Measurements from ENCODE around the gene NMBR.
A peak's percentile ranks its signal among the peaks of the same experiment; 100 is the strongest.
"Not testable (repeated sequence)": the region's sequence is repeated elsewhere in the genome, so short reads cannot be mapped to it uniquely, and the experiment has no call there.

The NMBR gene

GRCh38 chr6:142146828-142147662 lies at the start of gene NMBR, which contains the start of gene VTA1:
TSS of gene NMBR (minus strand) at chr6:142147122. CDS start at chr6:142088658, 58,464 bp downstream.
TSS of gene VTA1 (plus strand) at chr6:142147263. CDS start at chr6:142147288, 25 bp downstream.
- peak; percentile 87 to 96 for DNase-seq (ENCODE audit: low read depth in 2 of 2)

DNA sequence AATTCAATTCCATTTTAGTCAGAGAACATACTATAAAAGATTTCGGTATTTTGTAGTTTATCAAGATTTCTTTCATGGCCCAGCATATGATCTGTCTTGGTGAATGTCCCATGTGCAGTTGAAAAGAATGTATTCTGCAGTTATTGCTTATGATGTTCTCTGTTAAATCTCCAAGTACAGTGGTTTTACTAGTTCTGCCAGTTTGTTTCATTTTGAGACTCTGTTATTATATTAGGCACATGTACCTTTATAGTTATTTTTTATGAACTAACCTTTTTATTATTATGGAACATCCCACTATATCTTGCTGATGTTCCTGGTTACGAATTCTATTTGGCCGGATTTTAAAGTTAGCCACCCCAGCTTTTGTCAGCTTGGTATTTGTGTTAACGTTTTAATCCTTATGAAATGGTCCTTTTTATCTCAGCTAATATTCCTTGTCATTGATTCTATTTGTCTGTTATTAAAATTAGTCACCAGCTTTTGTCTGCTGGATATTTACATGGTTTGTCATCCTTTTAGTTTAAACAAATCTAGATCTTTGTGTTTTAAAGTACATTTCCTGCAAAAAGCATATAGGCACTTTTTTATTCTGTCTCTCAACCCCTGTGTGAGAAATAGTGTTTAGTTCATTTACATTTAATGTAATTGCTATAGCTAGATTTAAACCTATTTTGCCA lies 49.1 kb upstream of the NMBR start:
- DNase-seq (ENCODE audit: low read depth in 2 of 2), result no peak

- DNase-seq (ENCODE audit: low read depth in 2 of 2), result no peak
These were observed 46.7 kb upstream of the NMBR start for GRCh38 chr6:142193621-142194020.

GRCh38 chr6:142192343-142192742 lies 45.4 kb upstream of the NMBR start:
- no peak for DNase-seq (ENCODE audit: low read depth in 2 of 2)

- DNase-seq (ENCODE audit: low read depth in 2 of 2), result no peak
These were observed 42.1 kb upstream of the NMBR start for GRCh38 chr6:142189057-142189456.

DNA sequence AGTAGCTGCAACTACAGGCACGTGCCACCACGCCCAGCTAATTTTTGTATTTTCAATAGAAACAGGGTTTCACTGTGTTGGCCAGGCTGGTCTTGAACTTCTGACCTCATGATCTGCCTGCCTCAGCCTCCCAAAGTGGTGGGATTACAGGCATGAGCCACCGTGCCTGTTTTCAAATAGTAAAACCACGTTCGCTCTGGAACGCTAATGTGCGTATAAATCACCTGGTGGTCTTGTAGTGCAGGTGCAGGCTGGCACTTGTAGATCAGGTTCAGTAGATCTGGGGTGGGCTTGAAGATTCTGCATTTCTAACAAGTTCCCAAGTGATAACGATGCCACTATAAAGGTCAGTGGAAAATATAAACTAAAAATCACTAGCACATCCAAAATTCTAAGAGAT lies 41.4 kb upstream of the NMBR start:
- not testable (repeated sequence) for DNase-seq (ENCODE audit: low read depth in 2 of 2)

- DNase-seq (ENCODE audit: low read depth in 2 of 2), result no peak
These were observed 40.3 kb upstream of the NMBR start for GRCh38 chr6:142187209-142187608.

DNA sequence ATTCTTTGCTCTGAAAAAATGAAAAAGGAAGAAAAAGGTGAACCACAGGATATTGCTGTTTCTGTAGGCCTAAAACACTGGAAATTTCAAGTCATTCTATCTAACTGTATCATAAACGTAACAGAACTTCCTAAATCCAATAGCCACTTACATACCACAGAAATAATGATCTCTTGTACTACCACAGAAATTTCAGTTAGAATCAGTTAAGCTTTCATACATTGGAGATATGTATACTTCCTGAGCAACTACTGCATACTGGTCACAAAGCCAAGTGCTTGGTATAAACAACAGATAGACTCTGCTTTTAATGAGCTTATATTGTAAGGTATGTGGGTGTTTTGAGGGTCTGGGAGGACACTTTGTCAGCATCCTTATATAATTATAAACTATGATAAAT lies 38.7 kb upstream of the NMBR start:
- DNase-seq (ENCODE audit: low read depth in 2 of 2), result no peak

DNA sequence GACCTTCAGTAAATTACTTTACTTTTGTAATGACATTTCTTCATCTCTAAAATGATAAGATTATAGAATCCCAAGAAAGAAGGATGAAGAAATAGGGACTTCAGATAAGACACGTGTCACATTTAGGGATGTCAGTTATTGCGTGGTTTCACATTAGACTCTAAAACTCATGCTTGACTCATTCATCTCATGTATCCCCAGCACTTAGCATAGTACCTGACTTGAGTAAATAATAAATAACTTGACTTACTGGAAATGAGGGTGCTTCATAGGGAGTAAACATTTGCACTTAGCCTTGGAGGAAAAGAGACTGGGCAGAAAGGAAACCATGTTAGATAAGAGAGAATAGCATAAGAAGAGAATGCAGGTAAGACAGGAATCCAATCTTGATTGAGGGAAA lies 37.4 kb upstream of the NMBR start:
- no peak for DNase-seq (ENCODE audit: low read depth in 2 of 2)

DNA sequence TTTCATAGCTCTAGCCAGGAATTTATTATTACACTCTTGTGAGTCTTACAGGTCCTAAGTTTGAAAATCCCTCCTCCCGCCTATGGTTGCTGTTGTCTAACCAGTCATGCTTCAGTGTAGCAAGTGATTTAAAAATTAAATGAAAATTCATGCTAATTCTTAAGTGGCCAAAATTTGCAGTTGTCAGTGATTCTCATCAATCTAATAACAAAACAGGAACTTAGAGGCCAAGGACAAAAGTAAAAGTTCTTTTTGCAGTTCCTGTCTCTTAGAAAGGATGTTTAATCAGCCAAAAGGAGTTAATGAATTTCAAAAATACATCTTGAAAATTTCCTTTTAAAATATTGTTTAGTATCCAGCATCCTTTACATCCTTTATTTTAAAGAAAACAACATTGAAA lies 36.4 kb upstream of the NMBR start:
- DNase-seq (ENCODE audit: low read depth in 2 of 2), result no peak

GRCh38 chr6:142182004-142182403 lies 35.1 kb upstream of the NMBR start:
- DNase-seq (ENCODE audit: low read depth in 2 of 2), result no peak

DNA sequence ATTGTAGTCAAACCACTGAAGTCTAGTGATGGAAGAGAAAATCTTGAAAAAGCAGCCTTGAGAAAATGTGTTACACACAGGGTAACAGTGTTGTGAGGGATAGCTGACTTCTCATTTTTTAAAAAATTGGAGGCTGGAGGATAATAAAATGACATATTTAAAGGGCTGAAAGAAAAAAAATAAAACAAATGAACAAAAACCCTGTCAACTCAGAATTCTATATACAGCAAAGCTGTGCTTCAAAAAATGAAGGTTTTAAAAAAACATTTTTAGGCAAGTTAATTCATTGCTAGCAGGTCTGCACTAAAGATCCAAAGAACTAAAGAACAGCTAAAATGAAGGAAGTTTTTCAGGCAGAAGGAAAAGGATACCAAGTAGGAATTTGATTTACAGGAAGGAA lies 31.2 kb upstream of the NMBR start:
- no peak for DNase-seq (ENCODE audit: low read depth in 2 of 2)

DNA sequence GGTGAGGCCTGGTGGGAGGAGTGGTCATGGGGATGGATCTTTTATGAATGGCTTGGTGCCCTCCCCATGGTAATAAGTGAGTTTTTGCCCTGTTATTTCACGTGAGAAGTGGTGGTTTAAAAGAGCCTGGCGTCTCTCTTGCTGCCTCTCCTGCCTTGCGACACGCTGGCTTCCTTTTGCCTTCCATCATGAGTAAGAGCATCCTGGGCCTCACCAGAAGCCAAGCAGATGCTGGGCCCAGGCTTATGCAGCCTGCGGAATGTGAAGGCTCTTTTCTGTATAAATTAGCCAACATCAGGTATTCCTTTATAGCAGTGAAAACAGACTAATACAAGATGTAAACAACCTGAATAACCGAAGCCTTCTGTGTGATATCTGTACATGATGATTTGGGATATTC lies 27.8 kb upstream of the NMBR start:
- DNase-seq (ENCODE audit: low read depth in 2 of 2), result no peak

- DNase-seq (ENCODE audit: low read depth in 2 of 2), result no peak
These were observed 27.1 kb upstream of the NMBR start for GRCh38 chr6:142173980-142174379.

DNA sequence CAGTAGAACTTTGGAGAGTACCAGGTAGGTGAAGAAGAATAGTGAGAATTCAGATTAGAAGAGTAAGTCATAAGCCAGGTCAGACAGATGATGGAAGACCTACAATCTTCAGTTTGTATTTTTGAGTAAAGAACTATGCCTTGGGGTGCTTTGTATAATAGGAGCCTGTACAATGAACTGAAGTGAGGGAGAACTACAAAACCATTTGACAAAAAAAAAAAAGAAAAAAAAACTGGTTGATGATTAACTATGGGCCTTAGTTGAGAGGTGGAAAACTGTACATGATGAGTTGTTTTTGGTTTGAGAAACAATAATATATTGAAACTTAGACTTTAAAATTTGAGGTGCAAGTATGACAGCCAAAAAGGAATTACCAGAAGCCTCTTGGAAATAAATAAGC lies 25.8 kb upstream of the NMBR start:
- DNase-seq (ENCODE audit: low read depth in 2 of 2), result no peak

DNA sequence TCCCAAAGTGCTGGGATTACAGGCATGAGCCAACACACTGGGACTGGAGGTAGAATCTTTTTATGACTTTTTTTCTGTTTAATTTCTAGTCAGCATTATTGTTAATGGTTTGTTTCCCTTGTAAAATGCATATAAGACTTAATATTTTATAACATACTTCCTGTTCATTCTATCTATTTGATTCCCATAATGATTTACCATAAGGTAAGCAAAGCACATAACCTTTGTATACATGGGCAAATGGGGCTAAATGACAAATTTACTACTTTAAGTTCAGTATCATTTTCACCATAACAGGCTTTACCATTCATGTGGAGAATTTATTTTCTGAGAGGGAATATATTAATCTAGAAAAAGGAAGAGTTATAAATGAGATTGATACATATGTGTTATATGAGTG lies 24.4 kb upstream of the NMBR start:
- DNase-seq (ENCODE audit: low read depth in 2 of 2), result no peak

GRCh38 chr6:142167486-142167885 lies 20.6 kb upstream of the NMBR start:
- DNase-seq (ENCODE audit: low read depth in 2 of 2), result no peak

- DNase-seq (ENCODE audit: low read depth in 2 of 2), result no peak
These were observed 20.1 kb upstream of the NMBR start for GRCh38 chr6:142167071-142167470.

- DNase-seq (ENCODE audit: low read depth in 2 of 2), result no peak
These were observed 18.3 kb upstream of the NMBR start for GRCh38 chr6:142165227-142165626.

DNA sequence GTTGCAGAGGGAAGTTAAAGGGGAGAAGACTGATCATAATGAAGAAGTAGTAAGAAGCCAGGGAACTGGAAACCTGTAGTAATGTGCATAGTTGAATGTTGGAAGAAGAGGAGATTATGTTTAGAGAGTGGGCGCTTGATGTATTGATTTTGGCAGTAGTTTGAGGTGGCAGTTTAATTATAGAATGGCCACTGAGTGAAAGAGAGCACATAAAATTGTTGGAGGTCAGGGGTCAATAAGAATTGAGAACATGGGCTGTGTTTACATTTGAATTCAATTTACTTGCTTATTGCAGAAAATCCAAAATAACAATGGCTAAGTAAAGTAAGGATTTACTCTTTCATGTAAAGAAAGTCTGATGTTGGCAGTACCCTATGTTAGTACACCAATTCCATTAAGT lies 15.9 kb upstream of the NMBR start:
- no peak for DNase-seq (ENCODE audit: low read depth in 2 of 2)

DNA sequence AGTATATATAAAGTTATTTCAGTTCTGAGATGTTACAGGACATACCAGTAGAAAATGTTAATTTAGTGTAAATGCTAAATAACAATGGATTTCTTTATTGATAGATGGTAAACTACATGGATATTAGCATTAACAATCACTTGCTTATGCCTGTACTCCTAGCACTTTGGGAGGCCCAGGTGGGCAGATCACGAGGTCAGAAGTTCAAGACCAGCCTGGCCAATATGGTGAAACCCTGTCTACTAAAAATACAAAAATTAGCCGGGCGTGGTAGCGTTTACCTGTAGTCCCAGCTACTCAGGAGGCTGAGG lies 9.8 kb upstream of the NMBR start:
- DNase-seq (ENCODE audit: low read depth in 2 of 2), result not testable (repeated sequence)

DNA sequence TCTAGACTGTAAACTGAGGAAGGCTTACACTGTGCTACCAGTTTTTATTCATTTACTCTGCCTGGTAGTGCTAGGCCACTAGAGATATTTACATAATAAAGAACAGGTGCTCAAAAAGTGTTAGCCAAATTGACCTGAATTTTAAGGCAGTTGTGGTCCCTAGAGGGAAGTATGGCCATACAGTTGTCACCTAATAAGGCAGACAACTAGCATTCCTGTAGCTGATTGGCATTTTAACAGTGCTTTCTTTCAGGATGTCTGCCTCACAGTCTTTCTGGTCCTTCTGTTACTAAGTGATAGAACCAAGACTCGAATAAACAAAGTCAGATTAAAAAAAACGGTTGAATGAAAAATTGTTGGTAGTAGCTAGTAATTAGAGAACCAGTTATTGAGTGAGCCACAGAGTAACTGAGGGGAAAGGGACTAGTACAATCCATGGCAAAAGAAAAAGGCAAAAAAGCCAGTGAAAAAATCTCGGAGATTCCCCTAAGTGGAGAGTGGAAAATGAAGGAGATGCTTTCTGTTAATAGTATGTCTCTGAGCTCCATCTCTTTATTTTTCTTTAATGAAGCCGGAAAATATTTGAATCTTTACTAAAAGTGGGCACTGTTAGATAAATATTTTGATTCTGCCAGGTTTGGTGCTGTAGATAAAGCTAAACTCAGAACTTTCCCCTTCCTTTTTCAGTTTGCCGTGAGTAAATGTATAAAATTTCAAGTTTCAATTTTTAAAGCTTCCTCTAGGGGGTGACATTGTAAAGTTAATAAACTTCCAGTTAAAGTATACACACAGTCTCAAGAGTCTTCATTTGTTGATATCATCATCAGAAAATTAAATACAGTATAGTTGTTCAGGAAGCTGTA lies 9.2 kb upstream of the NMBR start:
- DNase-seq (ENCODE audit: low read depth in 2 of 2), result no peak
